Uterus (tissue), 4 donors: ENCODE results near the gene ELP1. TPM values are rescaled to one million over a fixed set of nuclear protein-coding genes. Genes with fewer than 3 reads are reported as not detected.

Experiments
- DNase-seq, 2 donors: peaks; one replicate each; pipeline ENCODE4 v3.0.0-alpha.2; 2019 to 2020
- H3K27ac ChIP-seq, 2 donors: fragments of 200-600 bp; sonication (generic); 1 replicate in 1 of 2; 2 replicates in 1 of 2; pipeline ENCODE4 v1.5.1; 2016 to 2018
- H3K27me3 ChIP-seq, 2 donors: fragments of 200-600 bp; sonication (generic); one replicate each; pipeline ENCODE4 v1.5.1; 2018 to 2019; ENCODE audit warnings: control low read depth in 1 of 2
- H3K36me3 ChIP-seq, 2 donors: fragments of 200-600 bp; sonication (generic); one replicate each; pipeline ENCODE4 v1.5.1; 2019; ENCODE audit warnings: control low read depth in 1 of 2
- H3K4me1 ChIP-seq, 2 donors: fragments of 200-600 bp; sonication (generic); one replicate each; pipeline ENCODE4 v1.5.1; 2018 to 2019; ENCODE audit warnings: control low read depth in 1 of 2
- H3K4me3 ChIP-seq, 2 donors: fragments of 200-600 bp; sonication (generic); 1 replicate in 1 of 2; 2 replicates in 1 of 2; pipeline ENCODE4 v1.5.1; 2018 to 2019; ENCODE audit warnings: mild to moderate bottlenecking in 1 of 2
- H3K9me3 ChIP-seq, 2 donors: fragments of 200-600 bp; sonication (generic); one replicate each; pipeline ENCODE4 v1.5.1; 2019; ENCODE audit warnings: control low read depth in 1 of 2
- CTCF ChIP-seq, 4 experiments: fragments of 200-600 bp in 2 of 4; fragments of 450-650 bp in 2 of 4; sonication (generic) in 2 of 4; IDR thresholded peaks; one replicate each; pipeline ENCODE4 v1.5.1; 2016 to 2019; ENCODE audit warnings: antibody characterized with exemption in 4 of 4, mild to moderate bottlenecking in 2 of 4, moderate library complexity in 1 of 4
- POLR2A ChIP-seq, 2 donors: fragments of 450-650 bp; IDR thresholded peaks; one replicate each; pipeline ENCODE4 v1.6.1; 2016; ENCODE audit warnings: antibody characterized with exemption in 2 of 2, mild to moderate bottlenecking in 1 of 2, moderate library complexity in 1 of 2
- intact Hi-C: fragments of 100-400 bp; cut with DNase I; formaldehyde crosslinking; loops from one replicate; pipeline ENCODE4 v1.15.1; 2023; ENCODE audit warnings: low total_unique reads
- total RNA-seq, 4 donors: library from RNA; depleted of rRNA in 3 of 4; stranded (reverse); fragments of >200 nt in 3 of 4; gene quantifications; one replicate each; pipeline versions ENCODE4 v1.1.0 to v1.2.4, GENCODE V29; 2014 to 2023
- donor health status: DM: yes; HTN: yes; CAD: no.

The ELP1 gene
- total RNA-seq, 4 donors from 2014 or later, result 5.0 to 71.2 (median 36.2) TPM

- H3K27me3 ChIP-seq, result no peaks in the 10 kb centered on the region
- TF ChIP-seq POLR2A (IDR thresholded peaks at IDR 0.05) (no peak), CTCF (IDR thresholded peaks at IDR 0.05) (no peak)
- no peak for DNase-seq
- peaks cover 0 to 6% of the 10 kb centered on the region in 2 donors for H3K9me3 ChIP-seq
- H3K4me3 ChIP-seq, result no peak overlapping the region
- H3K27ac ChIP-seq, result no peak overlapping the region
- intact Hi-C loops, result no loop called here
- H3K4me1 ChIP-seq, result no peaks in the 10 kb centered on the region
- H3K36me3 ChIP-seq, result no peaks in the 10 kb centered on the region
Observed at GRCh38 chr9:108874058-108874788, 59.7 kb downstream of the ELP1 start.

GRCh38 chr9:108869092-108869725 lies 64.7 kb downstream of the ELP1 start:
- intact Hi-C loops, result no loop called here
- no peak for DNase-seq

GRCh38 chr9:108867829-108868228 lies 66.1 kb downstream of the ELP1 start:
- intact Hi-C loops, result no loop called here
- H3K36me3 ChIP-seq, result no peaks in the 10 kb centered on the region
- no peak for DNase-seq
- H3K4me1 ChIP-seq, result no peaks in the 10 kb centered on the region
- H3K27me3 ChIP-seq, result no peaks in the 10 kb centered on the region
- H3K9me3 ChIP-seq, result peaks cover 0 to 6% of the 10 kb centered on the region in 2 donors
- no peak overlapping the region for H3K27ac ChIP-seq
- H3K4me3 ChIP-seq, result no peak overlapping the region
- TF ChIP-seq POLR2A (IDR thresholded peaks at IDR 0.05) (no peak), CTCF (IDR thresholded peaks at IDR 0.05) (no peak)

More at GRCh38 chr9:108869092-108869725, 64.7 kb downstream of the ELP1 start:
- peaks cover 0 to 6% of the 10 kb centered on the region in 2 donors for H3K9me3 ChIP-seq
- no peaks in the 10 kb centered on the region for H3K4me1 ChIP-seq
- H3K36me3 ChIP-seq, result no peaks in the 10 kb centered on the region
- H3K4me3 ChIP-seq, result no peak overlapping the region
- H3K27ac ChIP-seq, result no peak overlapping the region
- no peaks in the 10 kb centered on the region for H3K27me3 ChIP-seq
- TF ChIP-seq CTCF (IDR thresholded peaks at IDR 0.05), result no peak
- no peak for TF ChIP-seq POLR2A (IDR thresholded peaks at IDR 0.05)

DNA sequence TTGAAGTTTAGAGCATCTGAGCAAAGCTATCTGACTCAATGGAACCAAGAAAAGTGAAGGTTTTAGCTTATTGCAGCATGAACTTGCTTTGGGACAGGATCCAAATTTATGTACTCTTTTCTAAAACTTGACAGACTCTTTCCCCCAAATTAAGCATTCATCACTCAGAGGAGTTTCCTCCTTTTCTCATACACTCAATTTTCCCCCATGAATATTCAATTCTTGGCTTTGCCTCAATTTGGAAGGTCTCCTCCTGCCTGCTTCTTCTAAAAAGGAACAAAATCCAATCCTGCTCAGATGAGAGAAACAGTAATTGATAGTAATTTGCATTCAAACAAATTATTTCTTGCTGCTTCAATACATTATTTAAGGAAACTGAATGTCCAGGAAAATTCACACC lies 66.8 kb downstream of the ELP1 start:
- no peaks in the 10 kb centered on the region for H3K4me1 ChIP-seq
- H3K4me3 ChIP-seq, result no peak overlapping the region
- no peaks in the 10 kb centered on the region for H3K36me3 ChIP-seq
- intact Hi-C loops, result no loop called here
- peaks cover 0 to 6% of the 10 kb centered on the region in 2 donors for H3K9me3 ChIP-seq
- H3K27ac ChIP-seq, result no peak overlapping the region
- TF ChIP-seq CTCF (IDR thresholded peaks at IDR 0.05) (no peak), POLR2A (IDR thresholded peaks at IDR 0.05) (no peak)
- DNase-seq, result no peak
- H3K27me3 ChIP-seq, result no peaks in the 10 kb centered on the region

GRCh38 chr9:108866001-108866420 lies 67.9 kb downstream of the ELP1 start:
- Histone ChIP-seq H3K27me3 (no peaks in the 10 kb centered on the region), H3K4me3 (no peak overlapping the region), H3K36me3 (no peaks in the 10 kb centered on the region), H3K27ac (no peak overlapping the region), H3K4me1 (no peaks in the 10 kb centered on the region), H3K9me3 (no peaks in the 10 kb centered on the region)
- intact Hi-C loops, result no loop called here
- TF ChIP-seq POLR2A (IDR thresholded peaks at IDR 0.05), result no peak
- no peak for TF ChIP-seq CTCF (IDR thresholded peaks at IDR 0.05)
- DNase-seq, result no peak
